AG10803 (cell line): Measurements from ENCODE around the gene NUPR1.
A peak's percentile ranks its signal among the peaks of the same experiment; 100 is the strongest.

Experiments
- DNase-seq: peaks from one replicate; pipeline ENCODE4 v3.0.0; 2010; ENCODE audit warnings: low read depth
- H3K4me3 ChIP-seq: 2 replicates; pipeline ENCODE4 v1.5.1; 2011; ENCODE audit warnings: mild to moderate bottlenecking, low read length, control low read depth
- CTCF ChIP-seq: conservative IDR thresholded peaks from 2 replicates; pipeline ENCODE4 v1.5.1; 2011; ENCODE audit warnings: mild to moderate bottlenecking, low read length, control low read depth, inconsistent platforms

The NUPR1 gene

GRCh38 chr16:28526201-28527099 is 12.3 kb downstream of the NUPR1 start:
- no peak for DNase-seq
- no peak overlapping the region for H3K4me3 ChIP-seq
- TF ChIP-seq CTCF: no peak

GRCh38 chr16:28524681-28525171 is 14.0 kb downstream of the NUPR1 start:
- no peak for TF ChIP-seq CTCF
- no peak overlapping the region for H3K4me3 ChIP-seq
- peak; percentile 22 for DNase-seq

- DNase-seq: no peak
- no peak overlapping the region for H3K4me3 ChIP-seq
- TF ChIP-seq CTCF: no peak
These were observed 16.0 kb downstream of the NUPR1 start for GRCh38 chr16:28522792-28523191.

GRCh38 chr16:28521436-28521835 is 17.3 kb downstream of the NUPR1 start:
- DNase-seq: no peak
- no peak for TF ChIP-seq CTCF
- no peak overlapping the region for H3K4me3 ChIP-seq

- no peak for DNase-seq
- no peak overlapping the region for H3K4me3 ChIP-seq
- TF ChIP-seq CTCF: no peak
These were observed 18.1 kb downstream of the NUPR1 start for GRCh38 chr16:28520672-28521071.

GRCh38 chr16:28514246-28514645 is 24.5 kb downstream of the NUPR1 start:
- TF ChIP-seq CTCF: no peak
- no peak for DNase-seq
- no peak overlapping the region for H3K4me3 ChIP-seq
